Mesendoderm (in vitro differentiated cells): ENCODE data around the gene CSF2RB.

Experiments used
- DNase-seq: peaks from one replicate; pipeline ENCODE4 v3.0.0; 2013
- H2AK5ac ChIP-seq: 2 replicates; pipeline ENCODE4 v1.6.1; 2013; ENCODE audit warnings: low read length, inconsistent platforms
- H2BK120ac ChIP-seq: 2 replicates; pipeline ENCODE4 v1.6.1; 2013; ENCODE audit warnings: low read depth, mild to moderate bottlenecking, low read length, moderate library complexity, mixed read lengths
- H2BK15ac ChIP-seq: replicated peaks from 2 replicates; pipeline ENCODE4 v1.6.1; 2013; ENCODE audit warnings: low read depth, mild to moderate bottlenecking, moderate library complexity
- H2BK5ac ChIP-seq: 2 replicates; pipeline ENCODE4 v1.6.1; 2013; ENCODE audit warnings: low read length, inconsistent platforms
- H3K18ac ChIP-seq: 2 replicates; pipeline ENCODE4 v1.6.1; 2013; ENCODE audit warnings: mild to moderate bottlenecking, low read length, mixed read lengths
- H3K23ac ChIP-seq: one replicate; pipeline ENCODE4 v1.6.1; 2013; ENCODE audit warnings: low read length
- H3K27ac ChIP-seq: 2 replicates; pipeline ENCODE4 v1.5.1; 2013; ENCODE audit warnings: low read depth, mild to moderate bottlenecking, inconsistent platforms, low read length, moderate library complexity
- H3K27me3 ChIP-seq: 2 replicates; pipeline ENCODE4 v1.6.1; 2013; ENCODE audit warnings: low read length, control low read depth, mild to moderate bottlenecking, inconsistent platforms; ENCODE audit not compliant: insufficient read depth, poor library complexity
- H3K36me3 ChIP-seq: 2 replicates; pipeline ENCODE4 v1.6.1; 2013; ENCODE audit warnings: low read length, inconsistent platforms; ENCODE audit not compliant: control insufficient read depth, insufficient read depth
- H3K4ac ChIP-seq: one replicate; pipeline ENCODE4 v1.6.1; 2013; ENCODE audit warnings: low read depth, mild to moderate bottlenecking, low read length, moderate library complexity
- H3K4me1 ChIP-seq: 2 replicates; pipeline ENCODE4 v1.6.1; 2013; ENCODE audit warnings: low read depth, low read length, inconsistent platforms; ENCODE audit not compliant: control insufficient read depth
- H3K4me2 ChIP-seq: 2 replicates; pipeline ENCODE4 v1.6.1; 2013; ENCODE audit warnings: low read length
- H3K4me3 ChIP-seq: 2 replicates; pipeline ENCODE4 v1.5.1; 2013; ENCODE audit warnings: mild to moderate bottlenecking, low read length
- H3K56ac ChIP-seq: one replicate; pipeline ENCODE4 v1.6.1; 2013; ENCODE audit warnings: low read length
- H3K79me1 ChIP-seq: 2 replicates; pipeline ENCODE4 v1.6.1; 2013; ENCODE audit warnings: low read length, inconsistent platforms
- H3K79me2 ChIP-seq: 2 replicates; pipeline ENCODE4 v1.6.1; 2013; ENCODE audit warnings: mild to moderate bottlenecking, low read length; ENCODE audit not compliant: control insufficient read depth, insufficient read depth
- H3K9ac ChIP-seq: 2 replicates; pipeline ENCODE4 v1.6.1; 2013; ENCODE audit warnings: low read length, inconsistent platforms
- H4K5ac ChIP-seq: one replicate; pipeline ENCODE4 v1.6.1; 2013; ENCODE audit warnings: low read length
- H4K8ac ChIP-seq: one replicate; pipeline ENCODE4 v1.6.1; 2013; ENCODE audit warnings: low read depth, mild to moderate bottlenecking, control low read depth, low read length, moderate library complexity
- WGBS: extraction: QIAGEN DNeasy Blood & Tissue Kit; methylation state at CpG from one replicate; pipeline ENCODE4 v1.1.7; 2013; ENCODE audit warnings: low lambda C conversion rate, missing lambda C conversion rate; ENCODE audit not compliant: insufficient coverage; ENCODE audit errors: extremely low coverage; 5-methylcytosine and 5-hydroxymethylcytosine counted together

The CSF2RB gene

DNA sequence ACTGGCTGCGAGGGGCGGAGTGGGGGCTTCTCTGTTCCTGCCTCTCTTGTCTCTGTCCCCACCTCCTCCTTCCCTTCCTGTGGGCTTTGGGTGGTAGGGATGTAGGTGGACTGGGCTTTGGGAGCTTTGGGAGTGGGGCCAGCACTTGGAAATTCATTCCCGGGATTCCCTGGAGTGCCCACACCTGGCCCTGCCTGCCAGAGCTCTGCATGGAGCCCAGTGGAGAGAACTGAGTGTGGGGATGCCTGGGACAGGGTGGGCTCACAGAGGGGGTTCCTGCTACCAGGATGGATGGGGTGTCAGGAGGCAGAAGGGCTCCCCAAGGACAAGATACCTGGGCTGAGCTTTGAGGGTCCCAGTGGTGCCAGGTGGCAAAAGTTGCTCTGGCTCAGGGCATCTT lies 22.3 kb downstream of the CSF2RB start:
- Histone ChIP-seq H3K4ac (no peak overlapping the region), H2BK120ac (no peak overlapping the region), H3K27me3 (no peaks in the 10 kb centered on the region), H2BK5ac (no peak overlapping the region), H3K79me2 (no peaks in the 10 kb centered on the region), H2BK15ac (no peak overlapping the region), H3K27ac (no peak overlapping the region), H3K9ac (no peak overlapping the region), H3K4me1 (no peaks in the 10 kb centered on the region), H2AK5ac (no peak overlapping the region), H3K4me2 (no peak overlapping the region), H3K79me1 (no peaks in the 10 kb centered on the region), H4K8ac (no peak overlapping the region), H3K56ac (no peak overlapping the region), H3K36me3 (no peaks in the 10 kb centered on the region), H3K23ac (no peak overlapping the region), H4K5ac (no peak overlapping the region), H3K4me3 (no peak overlapping the region), H3K18ac (no peak overlapping the region)
- no peak for DNase-seq
- no CpG with 5 or more reads among the region's 3 CpGs for WGBS

DNA sequence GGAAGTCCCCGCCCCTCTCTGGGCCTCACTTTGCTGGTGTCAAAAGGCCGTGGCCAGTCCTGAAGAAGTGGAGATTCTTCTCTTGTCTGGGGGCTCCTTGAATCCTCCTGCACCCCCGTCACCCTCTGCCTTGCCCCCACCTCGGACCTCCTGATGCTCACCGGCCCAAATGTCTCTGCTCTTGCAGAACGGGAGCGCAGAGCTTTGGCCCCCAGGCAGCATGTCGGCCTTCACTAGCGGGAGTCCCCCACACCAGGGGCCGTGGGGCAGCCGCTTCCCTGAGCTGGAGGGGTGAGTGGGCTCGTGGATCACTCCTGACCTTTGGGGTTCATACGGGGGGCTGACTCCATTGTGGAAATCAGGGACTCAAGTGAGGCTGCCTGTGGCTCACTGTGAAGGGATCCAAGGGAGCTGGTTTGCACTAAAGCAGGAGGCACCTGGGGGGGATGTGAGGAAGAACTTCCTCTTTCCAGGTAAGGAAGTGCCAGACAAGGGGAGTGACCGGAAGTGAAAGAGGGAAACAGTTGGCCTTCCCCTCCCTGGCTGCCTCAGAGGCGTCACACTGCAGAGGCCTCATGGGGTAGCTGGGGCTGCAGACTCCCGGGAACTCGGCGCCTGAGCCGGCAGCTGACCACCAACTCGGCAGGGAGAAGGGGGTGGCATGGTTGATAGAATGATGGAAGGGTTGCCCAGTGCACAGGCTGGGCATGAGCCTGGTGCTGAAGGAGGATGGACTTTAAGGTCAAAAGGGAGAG lies 23.1 kb downstream of the CSF2RB start:
- H3K79me1 ChIP-seq: no peaks in the 10 kb centered on the region
- no peak overlapping the region for H3K4ac ChIP-seq
- H3K4me3 ChIP-seq: no peak overlapping the region
- H3K36me3 ChIP-seq: no peaks in the 10 kb centered on the region
- H3K4me1 ChIP-seq: no peaks in the 10 kb centered on the region
- H2BK120ac ChIP-seq: no peak overlapping the region
- H3K27me3 ChIP-seq: no peaks in the 10 kb centered on the region
- H3K79me2 ChIP-seq: no peaks in the 10 kb centered on the region
- H3K9ac ChIP-seq: no peak overlapping the region
- H3K23ac ChIP-seq: no peak overlapping the region
- no peak overlapping the region for H3K56ac ChIP-seq
- H2BK15ac ChIP-seq: no peak overlapping the region
- H2BK5ac ChIP-seq: no peak overlapping the region
- H2AK5ac ChIP-seq: no peak overlapping the region
- no peak for DNase-seq
- H4K5ac ChIP-seq: no peak overlapping the region
- H3K27ac ChIP-seq: no peak overlapping the region
- no peak overlapping the region for H3K18ac ChIP-seq
- no CpG with 5 or more reads among the region's 20 CpGs for WGBS
- no peak overlapping the region for H3K4me2 ChIP-seq
- H4K8ac ChIP-seq: no peak overlapping the region

- no peak overlapping the region for H3K56ac ChIP-seq
- no peak overlapping the region for H2BK120ac ChIP-seq
- H3K4me1 ChIP-seq: no peaks in the 10 kb centered on the region
- no peak overlapping the region for H4K8ac ChIP-seq
- no peak overlapping the region for H3K9ac ChIP-seq
- H3K27me3 ChIP-seq: no peaks in the 10 kb centered on the region
- H4K5ac ChIP-seq: no peak overlapping the region
- no peaks in the 10 kb centered on the region for H3K79me1 ChIP-seq
- no peaks in the 10 kb centered on the region for H3K36me3 ChIP-seq
- no peak overlapping the region for H2BK5ac ChIP-seq
- WGBS: no CpG with 5 or more reads among the region's 14 CpGs
- no peak overlapping the region for H3K4ac ChIP-seq
- H3K4me3 ChIP-seq: no peak overlapping the region
- no peaks in the 10 kb centered on the region for H3K79me2 ChIP-seq
- H3K18ac ChIP-seq: no peak overlapping the region
- no peak overlapping the region for H2BK15ac ChIP-seq
- DNase-seq: no peak
- no peak overlapping the region for H3K23ac ChIP-seq
- H3K4me2 ChIP-seq: no peak overlapping the region
- H3K27ac ChIP-seq: no peak overlapping the region
- no peak overlapping the region for H2AK5ac ChIP-seq
Observed at GRCh38 chr22:36937319-36938027, 24.0 kb downstream of the CSF2RB start.

DNA sequence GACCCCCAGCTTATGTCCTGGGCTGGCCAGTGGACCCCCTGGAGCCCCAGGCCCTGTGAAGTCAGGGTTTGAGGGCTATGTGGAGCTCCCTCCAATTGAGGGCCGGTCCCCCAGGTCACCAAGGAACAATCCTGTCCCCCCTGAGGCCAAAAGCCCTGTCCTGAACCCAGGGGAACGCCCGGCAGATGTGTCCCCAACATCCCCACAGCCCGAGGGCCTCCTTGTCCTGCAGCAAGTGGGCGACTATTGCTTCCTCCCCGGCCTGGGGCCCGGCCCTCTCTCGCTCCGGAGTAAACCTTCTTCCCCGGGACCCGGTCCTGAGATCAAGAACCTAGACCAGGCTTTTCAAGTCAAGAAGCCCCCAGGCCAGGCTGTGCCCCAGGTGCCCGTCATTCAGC lies 24.6 kb downstream of the CSF2RB start:
- WGBS: no CpG with 5 or more reads among the region's 12 CpGs
- no peak overlapping the region for H2BK15ac ChIP-seq
- no peak for DNase-seq
- H3K4ac ChIP-seq: no peak overlapping the region
- no peak overlapping the region for H3K9ac ChIP-seq
- H3K27me3 ChIP-seq: no peaks in the 10 kb centered on the region
- no peak overlapping the region for H2AK5ac ChIP-seq
- H3K4me1 ChIP-seq: no peaks in the 10 kb centered on the region
- H2BK5ac ChIP-seq: no peak overlapping the region
- H3K23ac ChIP-seq: no peak overlapping the region
- no peaks in the 10 kb centered on the region for H3K79me1 ChIP-seq
- H3K56ac ChIP-seq: no peak overlapping the region
- H2BK120ac ChIP-seq: no peak overlapping the region
- no peak overlapping the region for H3K4me2 ChIP-seq
- no peak overlapping the region for H3K4me3 ChIP-seq
- no peak overlapping the region for H3K27ac ChIP-seq
- no peak overlapping the region for H3K18ac ChIP-seq
- H3K36me3 ChIP-seq: no peaks in the 10 kb centered on the region
- no peak overlapping the region for H4K8ac ChIP-seq
- no peaks in the 10 kb centered on the region for H3K79me2 ChIP-seq
- H4K5ac ChIP-seq: no peak overlapping the region

- H3K79me1 ChIP-seq: no peaks in the 10 kb centered on the region
- no peaks in the 10 kb centered on the region for H3K79me2 ChIP-seq
- no peak overlapping the region for H2BK120ac ChIP-seq
- DNase-seq: no peak
- H3K4me1 ChIP-seq: no peaks in the 10 kb centered on the region
- H2AK5ac ChIP-seq: no peak overlapping the region
- no peak overlapping the region for H3K4me3 ChIP-seq
- H3K9ac ChIP-seq: no peak overlapping the region
- H2BK5ac ChIP-seq: no peak overlapping the region
- H3K4ac ChIP-seq: no peak overlapping the region
- no CpG with 5 or more reads among the region's 13 CpGs for WGBS
- no peak overlapping the region for H3K23ac ChIP-seq
- H3K4me2 ChIP-seq: no peak overlapping the region
- no peak overlapping the region for H2BK15ac ChIP-seq
- H3K27me3 ChIP-seq: no peaks in the 10 kb centered on the region
- no peak overlapping the region for H4K5ac ChIP-seq
- H3K27ac ChIP-seq: no peak overlapping the region
- no peak overlapping the region for H3K56ac ChIP-seq
- H3K36me3 ChIP-seq: no peaks in the 10 kb centered on the region
- no peak overlapping the region for H3K18ac ChIP-seq
- no peak overlapping the region for H4K8ac ChIP-seq
Observed at GRCh38 chr22:36938886-36939285, 25.5 kb downstream of the CSF2RB start.
